Spleen (tissue), 11 donors: ENCODE results near the gene BRSK2. TPM values are rescaled to one million over a fixed set of nuclear protein-coding genes. Genes with fewer than 3 reads are reported as not detected.

ENCODE experiments used
- DNase-seq: peaks from one replicate; pipeline ENCODE4 v3.0.0-alpha.2; 2020
- H3K27ac ChIP-seq, 8 donors: fragments of 200-600 bp; sonication (generic) in 7 of 8; 1 replicate in 4 of 8; 2 replicates in 4 of 8; pipeline versions ENCODE4 v1.5.0 to v1.8.0; 2016 to 2021; ENCODE audit warnings: inconsistent platforms in 4 of 8, mild to moderate bottlenecking in 4 of 8, moderate library complexity in 1 of 8
- H3K27me3 ChIP-seq, 7 donors: fragments of 200-600 bp; sonication (generic) in 6 of 7; replicated peaks in 1 of 7; 1 replicate in 4 of 7; 2 replicates in 3 of 7; pipeline versions ENCODE4 v1.5.0 to v1.8.0; 2016 to 2021; ENCODE audit warnings: inconsistent platforms in 3 of 7, mild to moderate bottlenecking in 1 of 7
- H3K36me3 ChIP-seq, 6 donors: fragments of 200-600 bp; sonication (generic) in 5 of 6; 1 replicate in 4 of 6; 2 replicates in 2 of 6; pipeline versions ENCODE4 v1.5.0 to v1.8.0; 2016 to 2021; ENCODE audit warnings: inconsistent platforms in 2 of 6
- H3K4me1 ChIP-seq, 6 donors: fragments of 200-600 bp; sonication (generic) in 5 of 6; 1 replicate in 3 of 6; 2 replicates in 3 of 6; pipeline versions ENCODE4 v1.5.0 to v1.8.0; 2016 to 2021; ENCODE audit warnings: inconsistent platforms in 3 of 6
- H3K4me3 ChIP-seq, 8 donors: fragments of 200-600 bp; sonication (generic) in 7 of 8; 1 replicate in 4 of 8; 2 replicates in 4 of 8; pipeline versions ENCODE4 v1.5.0 to v1.8.0; 2016 to 2021; ENCODE audit warnings: inconsistent platforms in 4 of 8, mild to moderate bottlenecking in 4 of 8, moderate library complexity in 2 of 8
- H3K9me3 ChIP-seq, 8 donors: fragments of 200-600 bp; sonication (generic) in 7 of 8; 1 replicate in 4 of 8; 2 replicates in 4 of 8; pipeline versions ENCODE4 v1.5.0 to v1.8.0; 2016 to 2021; ENCODE audit warnings: inconsistent platforms in 4 of 8
- POLR2A ChIP-seq, 3 donors: fragments of 450-650 bp; IDR thresholded peaks; one replicate each; pipeline ENCODE4 v1.5.1; 2017; ENCODE audit warnings: antibody characterized with exemption in 3 of 3, mild to moderate bottlenecking in 1 of 3
- POLR2AphosphoS5 ChIP-seq, 3 donors: sonication (generic); formaldehyde crosslinking; IDR thresholded peaks; one replicate each; pipeline ENCODE4 v1.5.1; 2017; ENCODE audit warnings: antibody characterized with exemption in 3 of 3
- WGBS, 5 donors: extraction: QIAGEN DNeasy Blood & Tissue Kit in 3 of 5; methylation state at CpG; one replicate each; pipeline versions ENCODE4 v1.1.5 to v1.1.7; 2013 to 2018; 5-methylcytosine and 5-hydroxymethylcytosine counted together
- intact Hi-C: fragments of 100-400 bp; cut with DNase I; formaldehyde crosslinking; loops from one replicate; pipeline ENCODE4 v1.15.0; 2023; ENCODE audit warnings: low total_unique reads
- polyA plus RNA-seq, 3 donors: library from polyadenylated mRNA; stranded (reverse); fragments of 200-250 nt; gene quantifications; one replicate each; pipeline ENCODE4 v1.2.1, GENCODE V29; 2013
- total RNA-seq, 7 donors: library from RNA; depleted of rRNA in 3 of 7; stranded (reverse); fragments of >200 nt in 3 of 7; fragmentation: NEBNext Ultra II Directional in 4 of 7; extraction: Animal tissue kit (Norgen Biotek cat#: 25700) in 4 of 7; gene quantifications; one replicate each; pipeline versions ENCODE4 v1.1.0 to v1.2.1, GENCODE V29; 2016 to 2021
- TF ChIP-seq, protein P1 (sequence below), 11 experiments: fragments of 200-600 bp in 7 of 11; fragments of 450-650 bp in 4 of 11; sonication (generic) in 4 of 11; IDR thresholded peaks in 8 of 11; conservative IDR thresholded peaks in 3 of 11; 1 replicate in 7 of 11; 2 replicates in 4 of 11; pipeline versions ENCODE4 v1.4.0 to v1.8.0; 2016 to 2021; ENCODE audit warnings: antibody characterized with exemption in 11 of 11, inconsistent platforms in 4 of 11, mild to moderate bottlenecking in 1 of 11
- donor health status: healthy with polysubstance abuse.
- donor health status: DM: no; HTN: no; CAD: no; lungs with moderate emphysema.
- donor health status: DM: no; HTN: no; CAD: no.
- donor health status: Bipolar disorder and iron deficiency.
- donor health status: healthy.
- donor health status: DM: no; HTN: no; CAD: no.
- donor health status: DM: yes; HTN: yes; CAD: no.

The BRSK2 gene
- total and polyA plus RNA-seq, 10 donors, result 0.17 to 1.5 (median 0.42) TPM

DNA sequence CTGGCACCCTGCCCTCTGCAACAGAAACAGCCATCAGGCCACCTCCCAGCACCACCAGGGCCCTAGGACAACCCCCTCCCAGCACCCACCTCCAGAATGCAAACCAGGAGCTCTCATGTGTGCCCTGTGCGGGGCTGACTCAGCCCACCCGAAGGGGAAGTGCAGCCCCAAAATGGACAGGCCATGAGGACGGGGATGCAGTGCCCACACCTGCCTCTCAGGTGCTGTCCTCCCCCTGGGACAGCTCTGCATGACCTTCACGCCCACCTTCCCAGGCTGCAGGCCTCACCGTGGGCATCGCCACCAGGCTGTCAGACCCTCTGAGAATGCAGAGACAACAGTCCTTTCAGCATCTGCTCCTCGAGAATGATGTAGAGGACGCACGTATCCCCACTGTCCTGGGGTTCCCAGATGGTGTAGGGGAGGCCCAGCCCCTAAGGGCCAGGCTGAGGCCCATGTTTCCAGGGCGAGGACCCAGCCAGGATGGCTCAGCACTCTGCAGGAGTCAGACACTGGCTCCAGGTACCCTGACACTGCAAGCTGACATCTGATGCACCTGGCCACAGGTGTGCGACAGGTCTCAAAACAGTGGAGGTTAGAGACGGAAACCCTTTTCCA, 83.4 kb downstream of the BRSK2 start:
- Histone ChIP-seq H3K9me3 (no peaks in the 10 kb centered on the region), H3K27ac (no peak overlapping the region), H3K4me3 (no peak overlapping the region), H3K36me3 (peaks cover 0 to 100% (median 84%) of the 10 kb centered on the region in 6 donors), H3K27me3 (no peaks in the 10 kb centered on the region), H3K4me1 (peaks cover 0 to 11% (median 0%) of the 10 kb centered on the region in 6 donors)
- peak; percentile 46 for DNase-seq
- TF ChIP-seq, protein P1, sequence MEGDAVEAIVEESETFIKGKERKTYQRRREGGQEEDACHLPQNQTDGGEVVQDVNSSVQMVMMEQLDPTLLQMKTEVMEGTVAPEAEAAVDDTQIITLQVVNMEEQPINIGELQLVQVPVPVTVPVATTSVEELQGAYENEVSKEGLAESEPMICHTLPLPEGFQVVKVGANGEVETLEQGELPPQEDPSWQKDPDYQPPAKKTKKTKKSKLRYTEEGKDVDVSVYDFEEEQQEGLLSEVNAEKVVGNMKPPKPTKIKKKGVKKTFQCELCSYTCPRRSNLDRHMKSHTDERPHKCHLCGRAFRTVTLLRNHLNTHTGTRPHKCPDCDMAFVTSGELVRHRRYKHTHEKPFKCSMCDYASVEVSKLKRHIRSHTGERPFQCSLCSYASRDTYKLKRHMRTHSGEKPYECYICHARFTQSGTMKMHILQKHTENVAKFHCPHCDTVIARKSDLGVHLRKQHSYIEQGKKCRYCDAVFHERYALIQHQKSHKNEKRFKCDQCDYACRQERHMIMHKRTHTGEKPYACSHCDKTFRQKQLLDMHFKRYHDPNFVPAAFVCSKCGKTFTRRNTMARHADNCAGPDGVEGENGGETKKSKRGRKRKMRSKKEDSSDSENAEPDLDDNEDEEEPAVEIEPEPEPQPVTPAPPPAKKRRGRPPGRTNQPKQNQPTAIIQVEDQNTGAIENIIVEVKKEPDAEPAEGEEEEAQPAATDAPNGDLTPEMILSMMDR (IDR thresholded peaks at IDR 0.05 in 8 of 11, conservative IDR thresholded peaks at IDR 0.05 in 3 of 11), result no peak
- no peak for TF ChIP-seq POLR2A (IDR thresholded peaks at IDR 0.05)
- no peak for TF ChIP-seq POLR2AphosphoS5 (IDR thresholded peaks at IDR 0.05)
- intact Hi-C loops, result no loop called here
- 82 to 98% (median 90%) methylated on average over 5 to 12 of the region's 12 CpGs for WGBS, 5 donors

DNA sequence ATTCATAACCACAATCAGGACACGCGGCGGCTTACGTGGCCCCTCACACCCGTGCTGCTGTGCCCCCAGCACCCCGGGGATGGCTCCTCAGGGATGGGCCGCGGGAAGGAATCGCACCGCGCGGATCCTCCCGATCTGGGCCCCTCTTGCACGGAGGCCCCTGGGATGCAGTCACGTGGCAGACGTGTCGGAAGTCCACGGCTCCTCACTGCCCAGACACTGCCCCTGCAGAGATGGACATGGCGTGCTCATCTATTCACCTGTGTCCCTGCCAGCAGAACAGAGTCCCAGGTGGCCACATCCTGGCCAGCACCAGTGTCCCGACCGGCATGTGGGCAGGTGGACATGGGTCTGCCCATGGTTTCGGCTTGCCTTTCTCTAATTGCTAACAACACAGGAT, 84.1 kb downstream of the BRSK2 start:
- intact Hi-C loops, result no loop called here
- Histone ChIP-seq H3K4me3 (no peak overlapping the region), H3K27me3 (no peaks in the 10 kb centered on the region), H3K27ac (no peak overlapping the region), H3K36me3 (peaks cover 0 to 100% (median 88%) of the 10 kb centered on the region in 6 donors), H3K4me1 (peaks cover 0 to 12% (median 1%) of the 10 kb centered on the region in 6 donors), H3K9me3 (no peaks in the 10 kb centered on the region)
- WGBS, 5 donors, result 95 to 98% (median 97%) methylated on average over 20 to 22 of the region's 22 CpGs
- DNase-seq, result peak; percentile 68
- TF ChIP-seq POLR2A (IDR thresholded peaks at IDR 0.05) (no peak), POLR2AphosphoS5 (IDR thresholded peaks at IDR 0.05) (peak in 1 of 3 donors; percentile 40)
- TF ChIP-seq, protein P1 (IDR thresholded peaks at IDR 0.05 in 8 of 11, conservative IDR thresholded peaks at IDR 0.05 in 3 of 11), result no peak

DNA sequence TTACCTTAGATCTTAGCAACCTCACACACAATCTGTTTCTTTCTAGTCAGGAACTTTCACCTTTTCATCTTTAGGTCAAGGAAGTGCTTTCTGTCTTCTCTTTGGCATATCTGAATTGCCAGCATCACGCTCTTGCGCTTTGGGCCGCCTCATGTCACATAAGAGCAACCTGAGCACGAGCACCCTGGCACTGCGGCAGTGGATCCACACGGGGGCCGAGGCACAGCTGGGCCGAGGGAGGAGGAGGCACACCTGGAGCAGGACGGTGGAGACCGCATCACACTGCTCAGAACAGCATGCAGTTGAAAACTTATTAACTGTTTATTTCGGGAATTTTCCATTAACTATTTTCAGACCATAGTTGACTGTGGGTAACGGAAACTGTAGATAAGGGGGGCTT, 86.1 kb downstream of the BRSK2 start:
- Histone ChIP-seq H3K36me3 (peaks cover 0 to 100% (median 85%) of the 10 kb centered on the region in 6 donors), H3K4me1 (peaks cover 0 to 24% (median 1%) of the 10 kb centered on the region in 6 donors), H3K27me3 (no peaks in the 10 kb centered on the region), H3K9me3 (no peaks in the 10 kb centered on the region), H3K4me3 (no peak overlapping the region), H3K27ac (no peak overlapping the region)
- WGBS, 5 donors, result 93 to 98% (median 96%) methylated on average over 12 of the region's 12 CpGs
- TF ChIP-seq, protein P1 (IDR thresholded peaks at IDR 0.05 in 8 of 11, conservative IDR thresholded peaks at IDR 0.05 in 3 of 11), result no peak
- TF ChIP-seq POLR2AphosphoS5 (IDR thresholded peaks at IDR 0.05), result peak in 1 of 3 donors; percentile 35
- peak; percentile 43 for DNase-seq
- intact Hi-C loops, result no loop called here

DNA sequence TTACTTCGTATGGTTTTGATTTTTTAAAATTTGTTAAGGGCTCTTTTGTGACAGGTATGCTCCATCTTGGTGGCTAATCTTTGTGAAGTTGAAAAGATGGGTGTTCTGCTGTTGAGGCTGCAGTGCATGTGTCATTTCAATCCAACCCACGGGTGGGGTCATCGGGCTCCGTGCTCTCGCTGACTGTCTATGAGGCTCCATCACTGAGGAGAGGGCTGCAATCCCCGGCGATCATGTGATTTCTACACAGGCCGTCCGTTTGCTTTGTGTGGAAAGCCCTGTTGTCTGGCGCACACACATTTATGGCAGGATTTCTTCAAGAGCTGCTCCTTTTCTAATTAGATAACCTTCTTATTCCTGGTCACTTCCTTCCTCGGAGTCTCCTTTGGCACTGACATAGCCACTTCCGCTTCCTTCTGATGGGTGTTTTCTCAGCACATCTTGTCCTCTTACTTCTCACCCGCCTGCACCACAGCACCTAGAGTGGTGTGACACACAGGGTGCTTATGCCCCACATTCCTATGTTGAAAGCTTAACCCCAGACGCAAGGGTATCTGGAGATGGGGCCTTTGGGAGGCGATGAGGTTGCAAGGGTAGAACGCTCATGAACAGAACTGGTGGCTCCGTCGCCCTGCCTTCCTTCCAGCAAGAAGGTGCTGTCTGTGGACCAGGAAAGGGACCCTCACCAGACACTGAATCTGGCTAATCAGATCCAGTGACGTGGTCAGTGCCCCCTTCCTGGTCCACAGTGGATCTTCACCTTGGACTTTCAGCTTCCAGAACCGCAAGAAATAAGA, 87.4 kb downstream of the BRSK2 start:
- Histone ChIP-seq H3K9me3 (no peaks in the 10 kb centered on the region), H3K4me1 (peaks cover 0 to 37% (median 7%) of the 10 kb centered on the region in 6 donors), H3K4me3 (no peak overlapping the region), H3K27me3 (no peaks in the 10 kb centered on the region), H3K36me3 (peaks cover 0 to 99% (median 77%) of the 10 kb centered on the region in 6 donors), H3K27ac (no peak overlapping the region)
- peak; percentile 34 for DNase-seq
- intact Hi-C loops, result no loop called here
- 86 to 92% (median 88%) methylated on average over 20 of the region's 20 CpGs for WGBS, 5 donors
- no peak for TF ChIP-seq POLR2AphosphoS5 (IDR thresholded peaks at IDR 0.05)
- no peak for TF ChIP-seq POLR2A (IDR thresholded peaks at IDR 0.05)
- TF ChIP-seq, protein P1 (IDR thresholded peaks at IDR 0.05 in 8 of 11, conservative IDR thresholded peaks at IDR 0.05 in 3 of 11), result no peak
